ENCODE measurements around the gene GPR89B. TPM values are rescaled to one million over a fixed set of nuclear protein-coding genes. Genes with fewer than 3 reads are reported as not detected.
"Not testable (repeated sequence)": the region's sequence is repeated elsewhere in the genome, so short reads cannot be mapped to it uniquely, and the experiment has no call there.

GPR89B gene
- total RNA-seq, 6 experiments from 2014 or later = 10.9 to 14.7 (median 12.3) TPM

GRCh38 chr1:147919896-147920295 is 8.3 kb upstream of the GPR89B start:
- DNase-seq = no peak

DNA sequence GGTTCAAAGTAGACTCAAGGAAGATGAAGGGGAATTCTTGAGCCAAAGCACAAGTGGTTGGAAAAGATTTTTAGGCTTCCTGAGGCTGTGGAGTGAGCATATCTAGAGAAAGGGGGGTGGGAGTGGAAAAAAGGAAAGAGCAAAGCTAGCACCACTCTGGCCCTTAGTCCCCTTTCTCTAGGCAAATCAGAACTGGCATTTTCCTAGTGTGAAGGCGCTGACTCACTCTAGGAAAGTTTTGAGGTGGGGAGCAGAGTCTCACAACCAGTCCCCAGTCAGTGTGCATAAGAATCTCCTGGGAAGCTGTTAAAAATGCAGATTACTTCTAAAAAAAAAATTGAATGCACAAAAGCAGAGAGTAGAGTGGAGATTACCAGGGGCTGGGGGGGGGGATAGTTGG is 3.4 kb upstream of the GPR89B start:
- TF ChIP-seq, protein P1, sequence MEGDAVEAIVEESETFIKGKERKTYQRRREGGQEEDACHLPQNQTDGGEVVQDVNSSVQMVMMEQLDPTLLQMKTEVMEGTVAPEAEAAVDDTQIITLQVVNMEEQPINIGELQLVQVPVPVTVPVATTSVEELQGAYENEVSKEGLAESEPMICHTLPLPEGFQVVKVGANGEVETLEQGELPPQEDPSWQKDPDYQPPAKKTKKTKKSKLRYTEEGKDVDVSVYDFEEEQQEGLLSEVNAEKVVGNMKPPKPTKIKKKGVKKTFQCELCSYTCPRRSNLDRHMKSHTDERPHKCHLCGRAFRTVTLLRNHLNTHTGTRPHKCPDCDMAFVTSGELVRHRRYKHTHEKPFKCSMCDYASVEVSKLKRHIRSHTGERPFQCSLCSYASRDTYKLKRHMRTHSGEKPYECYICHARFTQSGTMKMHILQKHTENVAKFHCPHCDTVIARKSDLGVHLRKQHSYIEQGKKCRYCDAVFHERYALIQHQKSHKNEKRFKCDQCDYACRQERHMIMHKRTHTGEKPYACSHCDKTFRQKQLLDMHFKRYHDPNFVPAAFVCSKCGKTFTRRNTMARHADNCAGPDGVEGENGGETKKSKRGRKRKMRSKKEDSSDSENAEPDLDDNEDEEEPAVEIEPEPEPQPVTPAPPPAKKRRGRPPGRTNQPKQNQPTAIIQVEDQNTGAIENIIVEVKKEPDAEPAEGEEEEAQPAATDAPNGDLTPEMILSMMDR (IDR thresholded peaks at IDR 0.05) = no peak
- DNase-seq = no peak

More at GRCh38 chr1:147919896-147920295, 8.3 kb upstream of the GPR89B start:
- no peaks in the 10 kb centered on the region for H3K9me3 Mint-ChIP-seq
- no peaks in the 10 kb centered on the region for H3K36me3 Mint-ChIP-seq (ENCODE audit: low read depth)
- H3K4me3 Mint-ChIP-seq = no peak overlapping the region
- H3K4me1 Mint-ChIP-seq (ENCODE audit: low read depth) = no peaks in the 10 kb centered on the region
- H3K27ac Mint-ChIP-seq = no peak overlapping the region
- TF ChIP-seq, protein P1 (IDR thresholded peaks at IDR 0.05) = no peak
- peaks cover 11% of the 10 kb centered on the region; the same call in 1 of the 2 replicates for H3K27me3 Mint-ChIP-seq (ENCODE audit: insufficient read depth)

DNA sequence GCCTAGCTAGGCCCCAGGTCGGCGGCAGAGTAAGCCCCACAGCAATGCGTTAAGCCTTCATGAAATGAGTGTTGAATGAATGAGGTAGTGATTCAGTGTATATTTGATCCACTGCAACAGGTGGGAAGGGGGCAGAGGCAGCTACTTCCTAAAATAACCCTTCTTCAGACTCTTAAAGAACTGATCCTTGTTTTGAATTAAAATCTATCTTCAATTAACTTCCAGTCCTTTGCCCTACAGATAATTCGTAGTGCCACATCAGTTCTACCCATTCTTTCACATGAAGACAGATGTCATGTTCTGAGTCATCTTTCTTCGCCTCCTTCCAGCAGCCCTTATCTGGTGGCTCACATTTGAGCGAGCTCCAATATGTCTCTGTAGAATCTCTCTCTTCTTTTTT is 1.0 kb upstream of the GPR89B start:
- H3K27me3 Mint-ChIP-seq (ENCODE audit: insufficient read depth); H3K36me3 Mint-ChIP-seq (ENCODE audit: low read depth); DNase-seq: not testable (repeated sequence)

More for the DNA sequence above, 3.4 kb upstream of the GPR89B start:
- H3K9me3 Mint-ChIP-seq = no peaks in the 10 kb centered on the region
- H3K4me3 Mint-ChIP-seq = no peak overlapping the region
- H3K36me3 Mint-ChIP-seq (ENCODE audit: low read depth) = no peaks in the 10 kb centered on the region
- H3K27me3 Mint-ChIP-seq (ENCODE audit: insufficient read depth) = no peaks in the 10 kb centered on the region
- no peak overlapping the region for H3K27ac Mint-ChIP-seq
- H3K4me1 Mint-ChIP-seq (ENCODE audit: low read depth) = peaks cover 6% of the 10 kb centered on the region; the same call in 1 of the 2 replicates

DNA sequence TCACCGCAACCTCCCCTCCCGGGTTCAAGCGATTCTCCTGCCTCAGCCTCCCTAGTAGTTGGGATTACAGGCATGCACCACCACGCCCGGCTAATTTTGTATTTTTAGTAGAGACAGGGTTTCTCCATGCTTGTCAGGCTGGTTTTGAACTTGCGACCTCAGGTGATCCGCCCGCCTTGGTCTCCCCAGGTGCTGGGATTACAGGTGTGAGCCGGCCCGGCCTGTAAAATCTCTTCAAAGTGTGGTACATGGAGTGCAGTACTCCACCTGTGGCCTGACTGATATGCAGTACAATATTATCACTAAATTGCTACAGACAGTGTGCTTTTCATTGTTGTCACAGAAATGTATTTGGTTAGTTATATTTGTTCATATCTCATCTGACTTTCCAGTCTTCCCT is 531 bp upstream of the GPR89B start:
- not testable (repeated sequence) for H3K4me3 Mint-ChIP-seq; DNase-seq; H3K36me3 Mint-ChIP-seq (ENCODE audit: low read depth); H3K27me3 Mint-ChIP-seq (ENCODE audit: insufficient read depth); H3K27ac Mint-ChIP-seq; H3K9me3 Mint-ChIP-seq
- H3K4me1 Mint-ChIP-seq (ENCODE audit: low read depth) = peaks cover 17% of the 10 kb centered on the region

More for the DNA sequence above, 1.0 kb upstream of the GPR89B start:
- H3K9me3 Mint-ChIP-seq, H3K4me3 Mint-ChIP-seq, H3K27ac Mint-ChIP-seq: not testable (repeated sequence)
- H3K4me1 Mint-ChIP-seq (ENCODE audit: low read depth) = peaks cover 17% of the 10 kb centered on the region

DNA sequence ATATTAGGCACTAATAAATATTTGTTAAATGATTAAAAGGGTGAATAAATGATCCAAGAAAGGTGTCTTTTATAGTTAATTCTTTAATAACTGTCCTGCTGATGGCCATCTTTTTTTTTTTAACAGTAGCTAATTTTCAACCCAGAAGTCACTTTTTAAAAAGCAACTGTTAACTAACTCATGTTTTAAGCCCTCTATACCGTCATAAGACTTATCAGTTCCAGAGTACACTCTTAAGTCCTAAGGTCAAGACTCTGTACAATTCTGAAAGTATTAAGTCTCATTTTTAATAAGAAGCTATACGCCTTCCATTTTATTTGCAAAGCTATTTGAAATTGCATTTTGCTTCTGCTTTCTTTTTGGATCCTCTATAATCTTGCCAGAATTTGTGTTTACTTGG is 2.9 kb downstream of the GPR89B start:
- DNase-seq; H3K9me3 Mint-ChIP-seq; H3K27ac Mint-ChIP-seq; H3K4me3 Mint-ChIP-seq; H3K36me3 Mint-ChIP-seq (ENCODE audit: low read depth); H3K27me3 Mint-ChIP-seq (ENCODE audit: insufficient read depth): not testable (repeated sequence)
- peaks cover 17% of the 10 kb centered on the region for H3K4me1 Mint-ChIP-seq (ENCODE audit: low read depth)

DNA sequence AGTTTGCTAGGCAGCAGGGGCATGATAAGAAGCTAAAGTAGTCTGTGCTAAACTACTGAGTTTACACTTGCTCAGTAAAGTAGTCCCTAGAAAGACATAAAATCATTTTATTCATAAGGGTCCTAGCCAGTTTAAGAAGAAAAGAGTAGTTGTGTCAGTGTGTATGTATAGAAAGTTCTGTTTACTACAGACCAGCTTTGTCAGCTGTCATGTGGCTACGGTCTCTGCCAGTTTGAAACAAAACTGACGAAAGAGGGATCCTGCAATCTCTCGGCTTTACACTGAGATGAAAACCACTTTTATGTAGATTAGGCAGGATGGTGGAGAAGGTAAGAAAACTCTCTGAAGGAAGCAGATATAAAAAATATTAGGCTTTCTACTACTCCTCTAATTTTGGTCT is 7.1 kb downstream of the GPR89B start:
- H3K4me3 Mint-ChIP-seq; H3K9me3 Mint-ChIP-seq; H3K27ac Mint-ChIP-seq; H3K36me3 Mint-ChIP-seq (ENCODE audit: low read depth); DNase-seq; H3K27me3 Mint-ChIP-seq (ENCODE audit: insufficient read depth); H3K4me1 Mint-ChIP-seq (ENCODE audit: low read depth): not testable (repeated sequence)

DNA sequence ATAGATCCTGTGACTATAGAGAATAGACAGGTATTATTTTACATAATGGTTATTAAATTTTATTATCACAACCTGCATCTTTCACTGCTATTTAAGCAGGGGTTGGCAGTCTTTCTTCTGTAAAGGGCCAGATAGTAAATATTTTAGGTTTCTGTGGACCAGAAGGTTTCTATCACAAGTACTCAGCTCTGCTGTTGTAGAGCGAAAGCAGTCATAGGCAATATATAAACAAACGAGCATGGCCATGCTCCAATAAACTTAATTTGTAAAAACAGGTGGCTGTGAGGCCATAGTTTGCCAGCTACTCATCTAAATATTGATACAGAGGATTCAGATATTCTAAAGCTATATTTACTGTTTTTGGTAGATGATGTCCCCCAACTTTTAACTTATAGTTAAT is 12.2 kb downstream of the GPR89B start:
- H3K4me3 Mint-ChIP-seq; H3K9me3 Mint-ChIP-seq; DNase-seq; H3K27ac Mint-ChIP-seq; H3K4me1 Mint-ChIP-seq (ENCODE audit: low read depth); H3K36me3 Mint-ChIP-seq (ENCODE audit: low read depth); H3K27me3 Mint-ChIP-seq (ENCODE audit: insufficient read depth): not testable (repeated sequence)

DNA sequence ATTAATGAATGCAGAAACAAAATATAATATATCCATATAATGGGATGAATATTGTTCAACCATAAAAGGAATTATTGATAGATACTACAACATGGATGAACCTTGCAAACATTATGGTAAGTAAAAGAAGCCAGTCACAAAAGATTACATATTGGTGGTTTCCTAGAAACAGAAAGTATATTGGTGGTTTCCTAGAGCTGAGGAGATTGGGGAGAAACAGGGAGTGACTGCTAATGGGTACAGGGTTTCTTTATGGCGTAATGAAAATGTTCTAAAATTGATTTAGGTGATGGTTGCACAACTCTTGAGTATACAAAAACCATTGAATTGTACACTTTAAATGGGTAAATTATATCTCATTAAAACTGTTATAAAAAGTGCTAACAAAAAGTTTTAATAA is 14.3 kb downstream of the GPR89B start:
- not testable (repeated sequence) for H3K9me3 Mint-ChIP-seq; H3K36me3 Mint-ChIP-seq (ENCODE audit: low read depth); H3K27me3 Mint-ChIP-seq (ENCODE audit: insufficient read depth); H3K4me3 Mint-ChIP-seq; H3K27ac Mint-ChIP-seq; DNase-seq; H3K4me1 Mint-ChIP-seq (ENCODE audit: low read depth)

DNA sequence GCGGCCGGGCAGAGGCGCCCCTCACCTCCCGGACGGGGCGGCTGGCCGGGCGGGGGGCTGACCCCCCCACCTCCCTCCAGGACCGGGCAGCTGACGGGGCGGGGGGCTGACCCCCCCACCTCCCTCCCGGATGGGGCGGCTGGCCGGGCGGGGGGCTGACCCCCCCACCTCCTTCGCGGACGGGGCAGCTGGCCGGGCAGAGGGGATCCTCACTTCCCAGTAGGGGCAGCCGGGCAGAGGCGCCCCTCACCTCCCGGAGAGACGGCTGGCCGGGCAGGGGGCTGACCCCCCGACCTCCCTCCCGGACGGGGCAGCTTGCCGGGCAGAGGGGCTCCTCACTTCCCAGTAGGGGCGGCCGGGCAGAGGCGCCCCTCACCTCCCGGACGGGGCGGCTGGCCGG is 21.3 kb downstream of the GPR89B start:
- DNase-seq; H3K27ac Mint-ChIP-seq; H3K36me3 Mint-ChIP-seq (ENCODE audit: low read depth); H3K4me3 Mint-ChIP-seq; H3K27me3 Mint-ChIP-seq (ENCODE audit: insufficient read depth); H3K4me1 Mint-ChIP-seq (ENCODE audit: low read depth); H3K9me3 Mint-ChIP-seq: not testable (repeated sequence)

All from HFFc6 (cell line).